SIG-M5 treated with dmso at 0.1 percent for 504 hours (cell line): ENCODE results near the gene CNTN1.
"Not testable (repeated sequence)": the region's sequence is repeated elsewhere in the genome, so short reads cannot be mapped to it uniquely, and the experiment has no call there.

Experiments
- DNase-seq: peaks from one replicate; lab custom pipeline; 2025; ENCODE audit not compliant: unreplicated experiment; lab: John Stamatoyannopoulos, UW

The CNTN1 gene

DNA sequence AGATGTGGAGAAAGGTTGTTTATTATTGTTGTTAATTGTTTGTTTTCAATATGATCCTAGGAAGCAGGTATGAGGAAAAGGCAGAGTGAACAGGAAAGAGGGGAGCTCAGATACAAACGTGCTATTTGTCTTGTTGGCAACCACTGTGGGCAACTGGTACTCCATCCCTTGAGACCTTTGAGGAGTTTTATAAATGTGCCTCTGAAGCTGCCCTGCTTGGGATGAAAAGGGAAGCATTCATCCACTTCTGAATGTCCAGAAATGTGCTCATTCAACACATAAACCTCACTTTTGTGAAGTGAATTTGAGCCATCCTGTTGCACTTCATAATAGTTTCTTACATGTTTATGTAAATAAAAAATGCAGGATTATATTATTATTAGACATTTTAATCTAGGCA is 331.6 kb downstream of the CNTN1 start:
- DNase-seq, result no peak

DNA sequence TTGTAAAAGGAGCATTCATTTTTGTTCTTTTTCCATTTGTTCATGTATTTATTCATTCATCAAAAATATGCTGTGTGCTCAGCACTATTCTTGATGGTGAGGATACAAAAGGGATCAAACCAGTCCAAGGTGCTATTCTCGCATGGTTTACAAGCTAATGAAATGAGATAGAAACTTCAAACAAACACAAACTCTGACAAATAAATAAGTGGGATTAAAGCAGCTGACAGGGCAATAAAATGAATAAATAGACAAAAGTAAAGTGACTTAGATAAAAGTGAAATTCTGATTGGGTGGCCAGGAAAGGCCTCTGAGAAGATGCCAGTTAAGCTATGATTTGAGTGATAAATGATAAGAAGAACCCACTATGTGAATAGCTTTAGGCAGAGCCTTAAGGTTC is 333.9 kb downstream of the CNTN1 start:
- DNase-seq, result no peak

DNA sequence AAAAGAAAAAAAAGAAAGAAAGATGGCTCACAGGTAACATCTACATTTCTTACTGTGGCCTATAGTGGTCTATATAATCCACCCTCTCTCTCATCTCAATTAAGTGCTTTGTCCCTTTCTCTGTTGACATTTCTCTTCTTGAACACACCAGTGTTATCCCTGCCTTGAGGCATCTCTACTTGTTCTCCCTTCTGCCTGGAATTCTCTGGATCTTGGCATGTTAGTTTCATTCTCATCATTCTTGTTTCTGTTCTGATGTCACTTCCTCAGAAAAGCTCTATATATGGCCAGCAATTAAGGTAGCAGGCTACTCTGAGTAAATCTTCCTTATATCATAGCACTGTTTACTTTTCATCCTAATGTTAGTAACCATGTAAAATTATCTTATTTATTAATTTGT is 340.1 kb downstream of the CNTN1 start:
- no peak for DNase-seq

DNA sequence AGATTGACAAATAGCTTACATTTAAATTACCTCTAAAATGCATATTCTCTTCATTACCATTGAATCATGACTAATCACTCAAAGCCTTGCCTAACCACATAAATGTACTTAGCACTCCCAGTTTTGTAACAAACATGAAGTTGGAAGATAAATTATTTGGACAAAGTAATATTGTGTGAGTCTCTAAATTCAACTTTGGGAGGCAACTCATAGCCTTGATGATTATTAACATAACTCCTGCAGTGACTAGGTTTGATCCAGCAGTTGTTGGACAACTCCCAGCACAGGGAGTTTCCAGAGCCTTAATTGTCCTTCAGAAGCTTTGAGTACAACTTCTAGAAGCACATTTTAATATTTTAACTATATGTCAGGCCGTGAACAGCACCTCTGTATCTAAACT is 342.4 kb downstream of the CNTN1 start:
- DNase-seq, result no peak

DNA sequence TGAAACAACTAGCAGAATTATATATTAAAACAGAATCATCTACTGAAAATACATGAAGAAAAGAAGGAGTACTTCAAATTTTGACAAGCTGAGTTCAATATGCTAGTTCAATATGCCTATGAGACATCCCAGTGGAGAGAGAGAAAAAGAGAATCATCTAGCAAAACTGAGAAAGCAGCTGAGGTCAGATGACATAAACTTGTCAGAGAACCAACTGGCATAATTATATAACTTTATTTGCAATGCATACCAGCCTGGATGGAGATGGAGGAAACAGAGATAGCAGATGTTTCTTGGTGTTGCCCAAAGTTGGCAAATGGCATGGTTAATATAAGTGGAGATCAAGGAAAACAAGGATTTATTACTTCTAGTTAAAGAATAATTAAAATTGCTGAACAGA is 347.2 kb downstream of the CNTN1 start:
- DNase-seq, result no peak

DNA sequence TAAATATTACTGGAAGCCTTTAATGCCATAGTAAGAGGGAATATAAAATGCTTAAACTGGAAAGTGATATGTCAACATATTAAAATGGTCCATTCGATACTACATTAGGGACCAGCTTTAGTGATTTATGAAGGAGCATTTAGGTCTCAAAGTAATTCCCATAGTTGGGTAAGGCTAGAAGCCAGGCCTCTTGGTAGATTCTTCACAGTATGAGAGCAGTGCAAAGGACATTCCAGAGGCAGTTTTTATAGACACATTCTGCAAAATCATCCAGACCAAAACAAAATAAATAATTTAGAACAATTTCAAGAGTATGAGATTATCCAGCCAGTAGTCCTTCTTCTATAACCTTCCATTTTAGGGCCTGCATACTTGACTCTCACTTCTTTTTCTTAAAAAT is 353.3 kb downstream of the CNTN1 start:
- DNase-seq, result no peak

DNA sequence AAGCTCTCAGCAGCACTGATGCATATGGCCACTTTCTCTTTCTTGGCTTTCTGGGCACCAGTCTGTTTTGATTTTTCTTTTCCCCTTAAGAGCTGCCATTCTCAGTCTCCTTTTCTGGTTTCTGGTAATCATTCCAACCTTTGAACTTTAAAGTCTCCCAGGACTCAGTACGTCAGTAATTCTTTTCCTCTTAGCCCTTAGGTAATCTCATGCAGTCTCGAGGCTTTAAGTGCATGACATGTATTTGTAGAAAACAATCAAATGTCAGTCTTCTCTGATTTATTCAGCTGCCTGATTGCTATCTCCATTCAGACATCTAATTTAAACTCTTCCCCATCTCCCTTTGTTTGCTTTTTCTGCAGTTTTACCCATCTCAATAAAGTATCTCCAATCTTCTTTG is 356.8 kb downstream of the CNTN1 start:
- no peak for DNase-seq

DNA sequence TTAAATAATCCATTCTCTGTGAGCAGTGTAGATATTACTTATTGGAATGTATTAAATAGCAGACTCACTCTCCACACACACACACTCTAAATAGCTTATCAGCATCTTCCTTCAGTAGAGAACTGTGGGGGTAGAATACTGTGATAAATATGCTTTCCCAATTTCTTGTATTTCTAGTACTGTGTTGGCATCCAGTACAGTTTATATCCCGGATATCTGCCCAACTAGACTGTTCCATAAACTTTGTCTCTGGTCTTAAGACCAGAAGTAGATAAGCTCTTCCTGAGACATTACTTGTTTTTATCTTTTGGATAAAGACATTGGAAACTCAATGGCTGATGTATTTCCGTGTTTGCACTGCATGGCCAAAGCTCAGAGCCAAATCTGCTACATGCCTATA is 359.7 kb downstream of the CNTN1 start:
- DNase-seq, result no peak

DNA sequence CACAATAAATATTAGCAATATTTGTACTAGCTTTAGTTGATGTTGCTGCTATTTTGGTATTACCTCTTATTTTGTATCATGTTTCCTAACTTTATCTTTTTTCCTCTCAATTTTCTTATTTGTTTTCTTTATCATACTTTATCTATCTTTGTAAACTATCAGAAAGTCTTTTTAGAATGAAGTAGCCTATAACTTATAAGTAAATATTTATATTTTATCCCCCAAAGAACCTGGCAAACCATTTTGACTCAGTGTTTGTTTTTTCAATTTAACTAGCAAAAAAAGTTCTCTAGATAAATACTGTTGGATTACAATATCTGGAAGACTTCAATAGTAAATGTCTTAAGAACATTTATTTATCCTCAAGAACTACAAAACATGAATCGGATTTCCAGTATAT is 360.2 kb downstream of the CNTN1 start:
- DNase-seq, result no peak

DNA sequence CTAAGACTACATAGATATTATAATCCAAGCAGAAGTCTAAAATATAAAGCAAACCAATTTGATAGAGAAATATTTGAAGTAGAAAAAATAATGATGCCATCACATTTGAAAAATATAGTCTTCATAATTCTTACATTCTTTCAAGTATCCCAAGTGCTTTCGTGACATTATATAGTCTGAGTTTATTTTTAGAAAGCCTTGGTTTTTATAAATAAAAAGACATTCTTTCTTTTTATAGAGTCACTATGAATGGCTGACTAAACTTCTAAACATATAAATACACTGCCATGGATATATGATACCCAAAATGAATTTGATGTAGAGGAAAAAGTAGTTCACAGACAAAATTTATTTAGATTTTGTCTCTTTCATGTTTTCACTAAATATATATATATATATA is 360.8 kb downstream of the CNTN1 start:
- no peak for DNase-seq

DNA sequence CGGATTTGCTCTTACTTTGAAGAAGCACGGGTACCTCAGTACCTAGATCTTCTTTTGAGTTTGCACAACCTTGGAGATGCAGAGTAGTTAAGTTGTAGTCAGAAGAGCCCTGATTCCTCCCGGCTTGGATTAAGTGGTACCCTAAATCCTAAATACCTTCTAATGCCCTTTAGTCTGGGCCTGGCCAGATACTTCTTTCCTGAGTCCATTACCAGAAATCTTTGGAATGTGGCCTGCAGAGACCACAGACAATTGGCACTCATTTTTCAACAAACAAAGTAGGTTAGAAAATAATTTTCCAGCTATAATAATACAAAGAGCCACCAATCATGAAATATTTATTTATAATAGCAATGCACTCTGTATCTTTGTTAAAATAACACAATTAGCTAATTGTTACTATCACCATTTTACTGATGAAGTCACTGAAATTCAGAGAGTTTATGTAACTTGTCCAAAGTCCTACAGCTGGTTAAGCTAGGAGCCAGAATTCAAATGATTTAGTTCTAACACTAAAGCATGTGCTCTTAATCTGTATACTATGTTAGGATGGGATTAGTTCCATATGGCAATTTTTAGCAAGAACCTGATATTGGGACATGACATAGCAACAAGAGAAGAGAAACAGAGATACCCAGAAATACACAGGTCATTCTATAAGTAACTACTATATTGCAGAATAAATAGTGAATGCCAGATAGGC is 363.8 kb downstream of the CNTN1 start:
- DNase-seq, result no peak

DNA sequence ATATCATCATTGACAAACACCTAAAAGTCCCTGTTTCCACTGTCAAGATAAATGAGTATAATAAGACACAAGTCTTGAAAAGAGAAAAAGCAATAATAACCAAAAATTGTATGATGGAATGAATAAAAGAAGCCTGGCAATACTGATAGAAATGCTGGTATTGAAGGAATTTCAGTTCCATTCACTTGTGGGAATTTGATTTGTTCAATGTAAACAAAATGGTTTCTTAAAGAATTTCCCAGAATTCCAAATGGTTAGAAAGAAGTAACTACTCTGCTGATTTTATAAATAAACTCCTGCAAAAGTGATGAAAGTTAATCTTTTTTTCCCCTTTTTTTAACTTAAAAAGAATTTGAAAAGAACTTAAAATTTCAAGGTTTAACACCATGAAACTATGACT is 366.0 kb downstream of the CNTN1 start:
- DNase-seq, result no peak

DNA sequence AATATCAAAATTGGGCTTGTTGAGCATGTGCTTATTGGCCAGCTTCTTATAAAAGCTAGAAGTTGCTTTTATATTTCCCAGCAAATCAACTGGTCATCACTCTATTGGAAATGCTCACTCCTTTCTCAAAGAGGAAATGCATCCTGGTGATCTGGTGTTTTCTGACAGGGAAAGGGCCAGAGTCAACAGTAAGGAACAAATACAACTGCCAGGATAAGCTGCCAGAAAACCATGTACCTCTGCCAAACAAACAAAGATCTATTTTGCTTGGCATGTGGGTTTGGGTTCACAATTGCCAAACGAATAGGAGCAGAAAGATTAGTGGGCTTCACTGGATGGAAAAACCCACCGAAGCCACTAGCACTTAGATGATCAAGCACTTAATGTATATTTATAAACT is 369.0 kb downstream of the CNTN1 start:
- DNase-seq, result no peak

DNA sequence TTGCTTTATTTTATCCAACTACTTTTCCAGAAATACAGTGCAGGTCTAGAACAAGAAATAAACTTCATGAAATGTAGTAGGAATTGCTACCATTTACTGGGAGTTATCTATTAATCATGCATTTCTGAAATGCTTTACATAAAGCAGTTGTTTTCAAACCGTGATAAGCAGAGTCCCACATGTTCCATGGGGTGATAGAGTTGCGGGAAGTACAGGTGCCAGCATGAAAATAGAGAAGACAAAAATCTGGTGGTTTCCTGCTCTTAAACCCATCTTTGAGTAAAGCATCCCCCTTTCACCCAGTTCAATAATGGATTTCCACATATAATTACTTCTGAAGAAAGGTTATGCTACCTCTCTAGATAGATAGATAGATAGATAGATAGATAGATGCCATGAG is 372.2 kb downstream of the CNTN1 start:
- no peak for DNase-seq

DNA sequence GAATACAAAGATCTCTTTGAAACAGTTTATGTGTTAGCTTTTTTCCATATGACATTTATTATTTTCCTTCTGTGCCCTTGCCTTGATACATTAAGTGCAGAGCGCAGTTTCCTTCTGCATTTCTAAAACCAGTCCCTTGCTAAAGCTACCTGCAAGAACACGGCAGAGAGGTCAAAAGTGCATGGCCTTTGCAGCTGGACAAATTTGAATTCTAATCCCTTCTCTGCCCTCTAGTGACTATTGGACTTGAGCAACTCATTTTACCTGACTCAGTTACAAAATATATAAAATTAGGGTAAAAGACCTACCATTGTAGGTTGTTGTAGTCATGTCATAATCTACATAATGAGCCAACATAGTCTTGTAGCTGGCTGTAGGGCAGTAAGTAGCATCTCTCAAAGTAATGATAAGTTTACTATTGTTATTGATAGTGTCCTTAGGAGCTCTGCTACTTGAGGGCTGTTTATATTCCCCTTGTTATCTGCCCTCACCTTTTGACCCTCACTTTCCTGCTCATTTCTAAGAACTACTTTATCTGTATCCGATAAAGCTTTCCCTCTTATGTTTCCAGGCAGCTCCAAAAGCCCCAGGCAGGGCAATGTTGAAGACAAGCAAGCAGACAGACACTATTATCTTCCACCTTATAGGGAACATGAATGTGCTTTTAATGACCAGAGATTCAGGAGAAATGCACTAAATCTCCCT is 375.9 kb downstream of the CNTN1 start:
- no peak for DNase-seq

DNA sequence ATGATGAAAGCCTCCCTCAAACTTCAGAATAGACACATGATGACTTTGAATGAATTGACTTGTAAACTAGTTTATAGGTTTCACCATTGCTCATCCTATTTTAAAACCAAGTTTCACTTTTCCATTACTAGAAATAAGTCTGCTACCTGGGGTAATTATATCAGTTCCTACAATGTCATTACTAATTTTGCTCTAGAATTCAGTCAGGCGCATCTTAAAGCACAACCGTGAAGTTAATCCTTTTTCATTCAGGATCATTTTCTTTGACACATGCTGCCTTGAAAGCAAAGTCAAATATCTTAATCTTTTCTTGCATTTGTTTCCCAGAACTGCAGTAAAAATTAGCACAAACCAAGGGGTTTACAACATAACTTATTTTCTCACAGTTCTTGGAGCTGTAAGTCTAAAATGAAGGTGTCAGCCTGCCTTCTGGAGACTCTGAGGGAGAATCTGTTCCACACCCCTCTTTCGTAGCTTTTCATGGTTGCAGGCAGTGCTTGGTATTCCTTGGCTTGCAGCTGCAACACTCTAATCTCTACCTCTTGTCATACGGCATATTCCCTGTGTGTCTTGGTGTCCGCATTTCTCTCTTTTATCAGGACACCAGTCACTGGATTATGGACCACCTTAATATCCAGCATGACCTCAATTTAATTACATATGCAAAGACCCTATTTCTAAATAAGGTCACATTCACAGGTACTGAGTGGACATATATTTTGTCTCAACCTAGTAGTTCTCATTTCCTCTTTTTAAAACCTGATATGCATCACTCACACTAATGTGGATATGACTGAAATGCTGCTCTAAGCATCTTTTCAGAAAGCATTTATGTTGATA is 381.6 kb downstream of the CNTN1 start:
- no peak for DNase-seq

DNA sequence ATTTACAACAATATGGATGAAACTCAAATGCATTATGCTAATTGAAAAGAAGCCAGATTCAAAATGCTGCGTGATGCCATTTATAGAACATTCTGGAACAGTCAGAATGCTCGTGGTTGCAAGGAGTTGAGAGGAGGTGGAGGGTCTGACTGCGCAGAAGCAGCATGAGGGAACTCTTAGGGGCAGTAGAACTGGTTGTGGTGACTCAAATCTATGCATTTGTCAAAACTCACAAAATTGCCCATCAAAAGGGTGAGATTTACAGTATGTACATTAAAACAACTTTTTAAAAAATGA is 382.2 kb downstream of the CNTN1 start:
- no peak for DNase-seq

DNA sequence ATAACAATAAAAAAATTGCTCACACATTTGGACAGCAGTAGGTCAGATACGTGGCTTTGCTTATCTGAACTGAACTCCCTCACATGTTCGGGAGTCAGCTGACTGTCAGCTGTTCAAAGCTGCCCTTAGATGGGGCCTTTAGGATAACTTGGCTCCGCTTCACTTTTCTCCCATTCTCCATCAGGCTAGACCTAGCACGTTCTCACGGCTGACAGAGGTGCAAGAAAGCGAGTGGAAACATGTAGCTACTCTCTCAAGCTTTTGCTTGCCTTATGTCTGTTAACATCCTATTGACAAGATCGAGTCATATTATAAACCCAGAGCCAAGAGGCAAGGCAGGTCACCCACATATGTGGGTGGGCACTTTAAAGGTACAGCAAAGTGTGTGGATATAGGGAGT is 383.9 kb downstream of the CNTN1 start:
- DNase-seq, result no peak

DNA sequence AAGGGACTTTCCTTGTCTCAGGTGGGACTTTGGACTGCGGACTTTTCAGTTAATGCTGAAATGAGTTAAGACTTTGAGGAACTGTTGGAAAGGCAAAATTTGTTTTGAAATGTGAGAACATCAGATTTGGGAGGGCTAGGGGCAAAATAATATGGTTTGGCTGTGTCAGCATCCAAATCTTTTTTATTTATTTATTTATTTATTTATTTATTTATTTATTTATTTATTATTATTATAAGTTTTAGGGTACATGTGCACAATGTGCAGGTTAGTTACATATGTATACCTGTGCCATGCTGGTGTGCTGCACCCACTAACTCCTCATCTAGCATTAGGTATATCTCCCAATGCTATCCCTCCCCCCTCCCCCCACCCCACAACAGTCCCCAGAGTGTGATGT is 389.0 kb downstream of the CNTN1 start:
- not testable (repeated sequence) for DNase-seq

DNA sequence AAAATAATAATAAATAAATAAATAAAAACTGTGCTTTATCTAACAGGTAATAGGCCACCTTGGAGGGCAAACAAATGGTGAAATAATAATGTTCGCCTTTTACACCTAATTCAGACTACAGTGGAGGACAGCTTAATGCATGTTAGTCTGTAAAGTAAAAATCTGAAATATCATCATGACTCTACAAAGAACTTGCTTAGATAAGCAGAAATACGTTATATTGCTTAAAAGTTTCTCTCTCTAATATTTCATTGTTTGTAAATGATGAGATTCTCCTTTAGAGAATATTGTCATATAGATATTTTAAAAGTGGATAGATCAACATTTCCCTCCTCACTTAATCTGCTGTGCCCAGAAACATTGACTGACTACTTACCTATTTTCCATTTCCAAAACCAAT is 397.2 kb downstream of the CNTN1 start:
- DNase-seq, result no peak

DNA sequence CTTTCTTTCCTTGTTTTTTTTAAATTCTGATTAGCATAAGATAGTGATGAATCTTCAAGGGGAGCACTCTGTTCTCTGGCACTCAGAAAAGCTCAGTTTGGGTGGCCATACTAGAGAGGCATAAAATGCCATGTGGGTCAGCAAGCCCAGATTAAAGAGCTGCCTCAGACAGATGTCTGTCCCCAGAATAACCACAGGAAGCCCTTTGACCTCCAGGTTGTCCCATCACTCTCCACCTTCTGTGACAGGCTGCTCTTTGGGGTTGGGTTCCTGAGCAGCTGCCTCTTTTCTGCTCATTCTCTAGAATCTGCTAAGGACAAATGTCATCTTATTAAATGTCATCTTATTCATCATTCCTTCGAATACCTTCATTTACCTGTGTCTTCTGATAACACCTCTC is 399.9 kb downstream of the CNTN1 start:
- no peak for DNase-seq

DNA sequence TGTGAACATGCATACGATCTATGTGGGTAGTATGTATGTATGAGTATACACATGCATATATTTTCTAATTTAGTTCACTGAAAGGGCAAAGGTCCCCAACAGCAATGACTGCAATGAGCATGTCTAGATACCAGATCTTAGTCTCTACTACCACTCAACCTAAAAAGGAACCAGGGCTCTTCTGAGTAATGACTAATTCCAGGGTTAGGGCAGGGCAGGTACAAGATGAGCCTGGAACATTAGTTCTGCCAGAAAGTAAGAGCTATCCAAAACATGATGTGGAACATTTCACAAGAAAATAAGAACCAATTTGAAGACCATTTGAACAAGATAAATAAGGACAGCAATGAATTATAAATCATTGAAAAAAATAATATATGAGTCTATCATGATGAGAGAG is 404.6 kb downstream of the CNTN1 start:
- no peak for DNase-seq
